Adrenal gland (tissue), 12 donors: Measurements from ENCODE around the gene KIFC1. TPM values are rescaled to one million over a fixed set of nuclear protein-coding genes. Genes with fewer than 3 reads are reported as not detected.

Experiments
- DNase-seq, 7 donors: peaks; one replicate each; pipeline ENCODE4 v3.0.0-alpha.2; 2019 to 2020
- H3K27ac ChIP-seq, 5 donors: fragments of 200-600 bp; sonication (generic) in 4 of 5; 1 replicate in 3 of 5; 2 replicates in 2 of 5; pipeline versions ENCODE4 v1.5.1 to v1.8.0; 2016 to 2020; ENCODE audit warnings: mild to moderate bottlenecking in 1 of 5
- H3K27me3 ChIP-seq: fragments of 200-600 bp; 2 replicates; pipeline ENCODE4 v1.8.0; 2021
- H3K36me3 ChIP-seq, 2 donors: fragments of 200-600 bp; replicated peaks in 1 of 2; 1 replicate in 1 of 2; 2 replicates in 1 of 2; pipeline versions ENCODE4 v1.5.1 to v1.8.0; 2018 to 2022
- H3K4me1 ChIP-seq, 2 donors: fragments of 200-600 bp; replicated peaks in 1 of 2; 1 replicate in 1 of 2; 2 replicates in 1 of 2; pipeline versions ENCODE4 v1.5.1 to v1.8.0; 2018 to 2021
- H3K4me3 ChIP-seq, 4 donors: fragments of 200-600 bp; sonication (generic) in 3 of 4; one replicate each; pipeline ENCODE4 v1.5.1; 2016 to 2018
- H3K9me3 ChIP-seq, 3 donors: fragments of 200-600 bp; sonication (generic) in 1 of 3; replicated peaks in 1 of 3; 1 replicate in 2 of 3; 2 replicates in 1 of 3; pipeline versions ENCODE4 v1.5.1 to v1.8.0; 2016 to 2021
- CTCF ChIP-seq, 6 experiments: fragments of 450-650 bp in 4 of 6; fragments of 200-600 bp in 2 of 6; sonication (generic) in 1 of 6; IDR thresholded peaks; 1 replicate in 5 of 6; 2 replicates in 1 of 6; pipeline versions ENCODE4 v1.5.1 to v1.8.0; 2016 to 2021; ENCODE audit warnings: antibody characterized with exemption in 6 of 6, mild to moderate bottlenecking in 2 of 6, moderate library complexity in 1 of 6
- POLR2A ChIP-seq, 2 donors: fragments of 450-650 bp; IDR thresholded peaks; one replicate each; pipeline ENCODE4 v1.6.1; 2017; ENCODE audit warnings: antibody characterized with exemption in 2 of 2, mild to moderate bottlenecking in 2 of 2, moderate library complexity in 1 of 2
- WGBS, 4 donors: extraction: QIAGEN DNeasy Blood & Tissue Kit in 2 of 4; methylation state at CpG; one replicate each; pipeline versions ENCODE4 v1.1.5 to v1.1.7; 2013 to 2017; 5-methylcytosine and 5-hydroxymethylcytosine counted together
- intact Hi-C, 2 donors: fragments of 100-400 bp; cut with DNase I; formaldehyde crosslinking; loops; one replicate each; pipeline versions ENCODE4 v1.14.1 to v1.15.0; 2022 to 2023
- polyA plus RNA-seq, 3 donors: library from polyadenylated mRNA; stranded (reverse); fragments of 200-250 nt in 2 of 3; fragments of 350-450 nt in 1 of 3; fragmentation: Illumina TruSeq in 1 of 3; extraction: RNeasy Lipid Tissue Mini Kit (QIAGEN cat#74804) in 1 of 3; gene quantifications; one replicate each; pipeline ENCODE4 v1.2.3, GENCODE V29; 2013 to 2014
- total RNA-seq, 9 donors: library from RNA; depleted of rRNA in 4 of 9; stranded (reverse); fragments of >200 nt in 4 of 9; fragments of 120-200 nt in 1 of 9; fragmentation: NEBNext Ultra II Directional in 1 of 9; extraction: Animal tissue kit (Norgen Biotek cat#: 25700) in 1 of 9; gene quantifications; one replicate each; pipeline versions ENCODE4 v1.1.0 to v1.2.4, GENCODE V29; 2013 to 2023
- donor health status: healthy with polysubstance abuse.
- donor health status: Bipolar disorder and iron deficiency.
- donor health status: DM: yes; HTN: yes; CAD: no.
- donor health status: DM: no; HTN: no; CAD: no.
- donor health status: DM: no; HTN: no; CAD: no.
- donor health status: DM: yes; HTN: yes; CAD: no.

The KIFC1 gene
- total and polyA plus RNA-seq, 12 donors = 0.60 to 9.5 (median 1.4) TPM; not detected in 1

- no peak for DNase-seq
- 30 to 73% (median 43%) methylated on average over 4 to 16 of the region's 17 CpGs for WGBS, 4 donors
- TF ChIP-seq POLR2A (IDR thresholded peaks at IDR 0.05) (no peak), CTCF (IDR thresholded peaks at IDR 0.05) (no peak)
- Histone ChIP-seq H3K4me1 (peaks cover 0 to 34% of the 10 kb centered on the region in 2 donors), H3K36me3 (peaks cover 0 to 35% of the 10 kb centered on the region in 2 donors), H3K9me3 (no peaks in the 10 kb centered on the region), H3K27ac (no peak overlapping the region), H3K27me3 (no peaks in the 10 kb centered on the region), H3K4me3 (no peak overlapping the region)
- intact Hi-C loops = no loop called here
Observed at GRCh38 chr6:33433544-33434191, 42.0 kb downstream of the KIFC1 start.

- Histone ChIP-seq H3K4me1 (peaks cover 0 to 23% of the 10 kb centered on the region in 2 donors), H3K9me3 (no peaks in the 10 kb centered on the region), H3K4me3 (no peak overlapping the region), H3K27me3 (no peaks in the 10 kb centered on the region), H3K36me3 (peaks cover 0 to 38% of the 10 kb centered on the region in 2 donors), H3K27ac (no peak overlapping the region)
- no peak for TF ChIP-seq CTCF (IDR thresholded peaks at IDR 0.05)
- TF ChIP-seq POLR2A (IDR thresholded peaks at IDR 0.05) = no peak
- intact Hi-C loops = no loop called here
- 90 to 98% (median 96%) methylated on average over 4 of the region's 4 CpGs for WGBS, 4 donors
- no peak for DNase-seq
Observed at GRCh38 chr6:33434961-33435360, 43.3 kb downstream of the KIFC1 start.

- Histone ChIP-seq H3K27ac (no peak overlapping the region), H3K36me3 (peaks cover 0 to 50% of the 10 kb centered on the region in 2 donors), H3K4me3 (no peak overlapping the region), H3K9me3 (no peaks in the 10 kb centered on the region), H3K4me1 (no peaks in the 10 kb centered on the region), H3K27me3 (no peaks in the 10 kb centered on the region)
- intact Hi-C loops = no loop called here
- no peak for DNase-seq
- 91 to 97% (median 95%) methylated on average over 17 to 18 of the region's 18 CpGs for WGBS, 4 donors
- no peak for TF ChIP-seq CTCF (IDR thresholded peaks at IDR 0.05)
- no peak for TF ChIP-seq POLR2A (IDR thresholded peaks at IDR 0.05)
Observed at GRCh38 chr6:33437666-33438065, 46.0 kb downstream of the KIFC1 start.

- Histone ChIP-seq H3K36me3 (peaks cover 0 to 62% of the 10 kb centered on the region in 2 donors), H3K27me3 (no peaks in the 10 kb centered on the region)
Observed at GRCh38 chr6:33438978-33439594, 47.5 kb downstream of the KIFC1 start.

More at GRCh38 chr6:33438978-33439594, 47.5 kb downstream of the KIFC1 start:
- no peak for DNase-seq
- intact Hi-C loops = no loop called here
- WGBS, 4 donors = 94 to 96% (median 95%) methylated on average over 3 of the region's 3 CpGs
- Histone ChIP-seq H3K4me3 (no peak overlapping the region), H3K27ac (no peak overlapping the region), H3K9me3 (no peaks in the 10 kb centered on the region), H3K4me1 (no peaks in the 10 kb centered on the region)
- TF ChIP-seq POLR2A (IDR thresholded peaks at IDR 0.05) (no peak), CTCF (IDR thresholded peaks at IDR 0.05) (no peak)
